K562 (cell line): ENCODE measurements around the gene MRGPRF. TPM values are rescaled to one million over a fixed set of nuclear protein-coding genes. Genes with fewer than 3 reads are reported as not detected.

ENCODE experiments used
- ATAC-seq: fragments of 200-7000 bp; cut with Tn5 transposase; 3 replicates; pipeline ENCODE4 v1.9.1; 2020; ENCODE audit warnings: moderate library complexity
- BruUV-seq: library from RNA; stranded (reverse); fragments of 400-500 nt; replicated peaks from 2 replicates; lab custom pipeline; 2021; lab: Mats Ljungman, UMichigan
- CTCF ChIA-PET: fragments of 300-600 bp; formaldehyde crosslinking; extraction: SDS; loops from one replicate; lab custom pipeline; 2021; ENCODE audit warnings: low intra/inter-chr PET ratio; lab: Yijun Ruan, JAX
- POLR2A ChIA-PET: fragments of 300-600, 350-650 bp; sonication (Branson Sonifier 250); formaldehyde crosslinking; extraction: SDS; loops from one replicate; lab custom pipeline; 2021; ENCODE audit warnings: antibody characterized with exemption, inconsistent platforms; lab: Yijun Ruan, JAX
- DNase-seq, 4 experiments: peaks; one replicate each; pipeline versions ENCODE4 v3.0.0 to v3.0.0-alpha.2; 2011 to 2018; ENCODE audit warnings: low spot score in 3 of 4, mixed read lengths in 3 of 4; ENCODE audit errors: extremely low read depth in 1 of 4
- FAIRE-seq: peaks from 2 replicates; lab custom pipeline; 2011; peaks lifted over from hg19 to GRCh38; lab: Jason Lieb, UNC
- H2AFZ ChIP-seq: 2 replicates; pipeline ENCODE4 v1.6.0; 2011; ENCODE audit warnings: low read depth, low read length, control low read depth, inconsistent platforms
- H3K27ac ChIP-seq: fragments of 200-600 bp; 3 replicates; pipeline ENCODE4 v1.8.0; 2011; ENCODE audit warnings: low read depth, mild to moderate bottlenecking, control low read depth, inconsistent platforms, low read length, moderate library complexity, mixed read lengths; ENCODE audit errors: extremely low read depth
- H3K27me3 ChIP-seq, 2 experiments: fragments of 300-600 bp in 1 of 2; 2 replicates in 1 of 2; 3 replicates in 1 of 2; pipeline versions ENCODE4 v1.6.0 to v1.8.0; 2011; ENCODE audit warnings: inconsistent platforms in 2 of 2, low read length in 2 of 2, mild to moderate bottlenecking in 1 of 2, mixed read lengths in 1 of 2, moderate library complexity in 1 of 2; ENCODE audit not compliant: control insufficient read depth in 2 of 2, insufficient read depth in 2 of 2
- H3K36me3 ChIP-seq: fragments of 300-600 bp; 3 replicates; pipeline ENCODE4 v1.8.0; 2011; ENCODE audit warnings: mild to moderate bottlenecking, low read length, inconsistent platforms; ENCODE audit not compliant: control insufficient read depth, insufficient read depth
- H3K4me1 ChIP-seq, 2 experiments: fragments of 200-600 bp in 1 of 2; replicated peaks in 1 of 2; 2 replicates in 1 of 2; 3 replicates in 1 of 2; pipeline versions ENCODE4 v1.5.1 to v1.8.0; 2011; ENCODE audit warnings: inconsistent platforms in 2 of 2, low read length in 2 of 2, mild to moderate bottlenecking in 1 of 2, mixed read lengths in 1 of 2, moderate library complexity in 1 of 2; ENCODE audit not compliant: control insufficient read depth in 2 of 2, insufficient read depth in 2 of 2
- H3K4me2 ChIP-seq: 2 replicates; pipeline ENCODE4 v1.6.1; 2011; ENCODE audit warnings: low read length, control low read depth, inconsistent platforms, mixed read lengths; ENCODE audit not compliant: insufficient read depth
- H3K4me3 ChIP-seq: fragments of 200-600 bp; sonication (generic), shearing (Covaris generic); 2 replicates; pipeline ENCODE4 v1.5.1; 2016; ENCODE audit warnings: control low read depth, inconsistent platforms
- H3K79me2 ChIP-seq: fragments of 200-600 bp; 3 replicates; pipeline ENCODE4 v1.8.0; 2011; ENCODE audit warnings: low read length, inconsistent platforms; ENCODE audit not compliant: control insufficient read depth, insufficient read depth
- H3K9ac ChIP-seq, 2 experiments: 2 replicates each; pipeline versions ENCODE4 v1.6.0 to v1.6.1; 2011; ENCODE audit warnings: low read depth in 2 of 2, low read length in 2 of 2, control low read depth in 1 of 2, inconsistent platforms in 1 of 2, mild to moderate bottlenecking in 1 of 2, mixed read lengths in 1 of 2; ENCODE audit not compliant: insufficient read depth in 1 of 2
- H3K9me1 ChIP-seq: one replicate; pipeline ENCODE4 v1.6.0; 2011; ENCODE audit warnings: inconsistent platforms, mild to moderate bottlenecking, low read length, moderate library complexity; ENCODE audit not compliant: control insufficient read depth, insufficient read depth
- H3K9me3 ChIP-seq: replicated peaks from 2 replicates; pipeline ENCODE4 v1.5.1; 2011; ENCODE audit warnings: low read depth, low read length, inconsistent platforms; ENCODE audit not compliant: control insufficient read depth, insufficient read depth
- H4K20me1 ChIP-seq: replicated peaks from 2 replicates; pipeline ENCODE4 v1.6.1; 2011; ENCODE audit warnings: low read length, inconsistent platforms, mixed read lengths; ENCODE audit not compliant: control insufficient read depth, insufficient read depth
- ATF7 ChIP-seq: fragments of 450-650 bp; IDR thresholded peaks from 2 replicates; pipeline ENCODE4 v1.7.1; 2014; ENCODE audit warnings: mild to moderate bottlenecking, moderate library complexity
- BRD4 ChIP-seq: fragments of 200-600 bp; sonication (generic); IDR thresholded peaks from 2 replicates; pipeline ENCODE4 v1.6.1; 2017; ENCODE audit warnings: inconsistent platforms
- DNMT1 ChIP-seq: fragments of 450-650 bp; IDR thresholded peaks from 2 replicates; pipeline ENCODE4 v1.6.1; 2016; ENCODE audit warnings: antibody characterized with exemption, mild to moderate bottlenecking
- EP400 ChIP-seq: fragments of 450-650 bp; IDR thresholded peaks from 2 replicates; pipeline ENCODE4 v1.6.1; 2017; ENCODE audit warnings: antibody characterized with exemption, mild to moderate bottlenecking, moderate library complexity
- KDM5B ChIP-seq: fragments of 200-600 bp; sonication (generic); IDR thresholded peaks from 2 replicates; pipeline ENCODE4 v1.6.1; 2012; ENCODE audit warnings: low read depth, mild to moderate bottlenecking, moderate library complexity, low read length, control low read depth, inconsistent platforms; ENCODE audit not compliant: insufficient replicate concordance
- MAFK ChIP-seq: IDR thresholded peaks from 2 replicates; pipeline ENCODE4 v1.6.1; 2011; ENCODE audit warnings: low read length, improper control_type of control experiment
- NR1H2 ChIP-seq: sonication (generic); formaldehyde crosslinking; IDR thresholded peaks from 2 replicates; pipeline ENCODE4 v1.4.0; 2020; ENCODE audit warnings: mild to moderate bottlenecking, missing genetic modification reagents
- NR2C1 ChIP-seq, 2 experiments: fragments of 450-650 bp; IDR thresholded peaks; 2 replicates each; pipeline ENCODE4 v1.6.1; 2017; ENCODE audit warnings: mild to moderate bottlenecking in 2 of 2, antibody characterized with exemption in 1 of 2, inconsistent platforms in 1 of 2, missing compliant biosample characterization in 1 of 2, missing genetic modification characterization in 1 of 2
- NRF1 ChIP-seq, 2 experiments: fragments of 450-650 bp; IDR thresholded peaks in 1 of 2; conservative IDR thresholded peaks in 1 of 2; 2 replicates each; pipeline ENCODE4 v1.6.1; 2014; ENCODE audit warnings: mild to moderate bottlenecking in 2 of 2
- RBM14 ChIP-seq: fragments of 200-400 bp; formaldehyde crosslinking; IDR thresholded peaks from 2 replicates; pipeline ENCODE4 v1.6.1; 2018; ENCODE audit warnings: low read depth, mild to moderate bottlenecking, low read length, moderate library complexity, borderline replicate concordance; ENCODE audit not compliant: insufficient read depth
- SRSF9 ChIP-seq: fragments of 200-400 bp; formaldehyde crosslinking; IDR thresholded peaks from 2 replicates; pipeline ENCODE4 v1.6.1; 2017; ENCODE audit warnings: low read depth, low read length, borderline replicate concordance
- WHSC1 ChIP-seq: IDR thresholded peaks from one replicate; pipeline ENCODE4 v1.6.1; 2012; ENCODE audit warnings: low read length, control low read depth, inconsistent platforms
- YBX1 ChIP-seq: fragments of 450-650 bp; IDR thresholded peaks from 2 replicates; pipeline ENCODE4 v1.7.1; 2016; ENCODE audit warnings: mild to moderate bottlenecking
- ZNF76 ChIP-seq: fragments of 250-450 bp; sonication (Bioruptor Pico); IDR thresholded peaks from 2 replicates; pipeline ENCODE4 v1.4.0; 2020; ENCODE audit warnings: mild to moderate bottlenecking, moderate library complexity, borderline replicate concordance
- WGBS: fragments of 100-300 bp; shearing (Covaris generic); methylation state at CpG from one replicate; pipeline ENCODE4 v1.1.6; 2016; ENCODE audit warnings: low coverage, mixed read lengths; ENCODE audit not compliant: insufficient coverage; ENCODE audit errors: missing lambda C conversion rate; 5-methylcytosine and 5-hydroxymethylcytosine counted together
- in situ Hi-C: fragments of 300-500 bp; cut with MboI; formaldehyde crosslinking; loops from 4 replicates; pipeline ENCODE4 v1.15.0; 2018; ENCODE audit warnings: inconsistent platforms, mixed read lengths
- intact Hi-C: fragments of 100-400 bp; cut with micrococcal nuclease; formaldehyde crosslinking; loops from 2 replicates; pipeline ENCODE4 v1.14.2; 2022
- polyA plus RNA-seq, 8 experiments: library from polyadenylated mRNA; depleted of rRNA in 4 of 8; stranded (reverse) in 5 of 8; unstranded in 3 of 8; fragments of >200 nt; fragmentation: Nextera tagmentation in 2 of 8; fragmentation: Illumina TruSeq in 1 of 8; extraction: Ambion mirVana in 2 of 8; extraction: Trizol in 1 of 8; gene quantifications; 2 replicates each; pipeline versions ENCODE4 v1.2.1 to v1.2.3, GENCODE V29; 2011 to 2014; ENCODE audit warnings: inconsistent platforms in 1 of 8, missing spikeins in 1 of 8
- total RNA-seq, 7 experiments: library from RNA; depleted of rRNA in 6 of 7; stranded (reverse); fragments of >200 nt in 6 of 7; fragmentation: Illumina TruSeq in 2 of 7; extraction: Trizol in 2 of 7; gene quantifications; 2 replicates each; pipeline versions ENCODE4 v1.2.1 to v1.2.3, GENCODE V29; 2011 to 2021; ENCODE audit warnings: low replicate concordance in 1 of 7
- TF ChIP-seq, protein P1 (sequence below): sonication (generic); formaldehyde crosslinking; IDR thresholded peaks from 2 replicates; pipeline ENCODE4 v1.4.0; 2020; ENCODE audit warnings: mild to moderate bottlenecking, missing genetic modification reagents
- TF ChIP-seq, protein P2 (sequence below): fragments of 250-450 bp; sonication (Bioruptor Pico); IDR thresholded peaks from 2 replicates; pipeline ENCODE4 v1.4.0; 2020
- TF ChIP-seq, protein P3 (sequence below): fragments of 450-650 bp; formaldehyde crosslinking; IDR thresholded peaks from 2 replicates; pipeline ENCODE4 v1.4.0; 2020; ENCODE audit warnings: mild to moderate bottlenecking

MRGPRF gene
- total and polyA plus RNA-seq, 9 of the 15 experiments (the other 6 are each of a cell fraction or from before 2014, with no cell fraction given), result not detected

DNA sequence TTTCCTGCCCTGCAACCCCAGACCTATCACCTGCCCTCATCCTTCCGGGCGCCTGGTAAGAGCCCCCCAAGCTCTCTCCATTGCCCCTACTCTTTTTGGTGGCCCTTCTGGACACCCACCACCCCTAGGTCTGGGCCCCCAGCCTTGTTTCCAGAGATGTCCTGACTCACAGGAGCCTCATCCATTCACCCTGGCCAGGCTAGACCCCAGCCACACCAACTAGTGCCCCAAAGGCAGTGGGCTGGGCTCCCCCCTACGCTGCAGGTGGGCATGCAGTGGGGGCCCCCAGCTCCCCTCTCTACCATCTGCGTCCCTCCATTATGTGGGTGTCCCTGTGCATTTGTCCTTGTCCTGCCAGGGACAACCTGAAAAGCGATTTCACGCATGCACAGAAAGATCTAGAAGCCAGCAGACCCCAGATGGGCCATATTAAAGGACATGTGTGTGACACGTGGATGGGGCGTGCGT lies 1.4 kb downstream of the MRGPRF start (continued):
- TF ChIP-seq, protein P1, sequence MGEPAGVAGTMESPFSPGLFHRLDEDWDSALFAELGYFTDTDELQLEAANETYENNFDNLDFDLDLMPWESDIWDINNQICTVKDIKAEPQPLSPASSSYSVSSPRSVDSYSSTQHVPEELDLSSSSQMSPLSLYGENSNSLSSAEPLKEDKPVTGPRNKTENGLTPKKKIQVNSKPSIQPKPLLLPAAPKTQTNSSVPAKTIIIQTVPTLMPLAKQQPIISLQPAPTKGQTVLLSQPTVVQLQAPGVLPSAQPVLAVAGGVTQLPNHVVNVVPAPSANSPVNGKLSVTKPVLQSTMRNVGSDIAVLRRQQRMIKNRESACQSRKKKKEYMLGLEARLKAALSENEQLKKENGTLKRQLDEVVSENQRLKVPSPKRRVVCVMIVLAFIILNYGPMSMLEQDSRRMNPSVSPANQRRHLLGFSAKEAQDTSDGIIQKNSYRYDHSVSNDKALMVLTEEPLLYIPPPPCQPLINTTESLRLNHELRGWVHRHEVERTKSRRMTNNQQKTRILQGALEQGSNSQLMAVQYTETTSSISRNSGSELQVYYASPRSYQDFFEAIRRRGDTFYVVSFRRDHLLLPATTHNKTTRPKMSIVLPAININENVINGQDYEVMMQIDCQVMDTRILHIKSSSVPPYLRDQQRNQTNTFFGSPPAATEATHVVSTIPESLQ (CRISPR knock-in tag), result no peak
- no peak for TF ChIP-seq SRSF9
- no peak for TF ChIP-seq NR2C1 (IDR thresholded peaks at IDR 0.05)
- TF ChIP-seq NR2C1 (tag; IDR thresholded peaks at IDR 0.05), result no peak
- TF ChIP-seq EP400, result no peak
- no peak for TF ChIP-seq MAFK
- no peak for TF ChIP-seq NRF1 (conservative IDR thresholded peaks at IDR 0.05 in 1 of 2, IDR thresholded peaks at IDR 0.05 in 1 of 2)

DNA sequence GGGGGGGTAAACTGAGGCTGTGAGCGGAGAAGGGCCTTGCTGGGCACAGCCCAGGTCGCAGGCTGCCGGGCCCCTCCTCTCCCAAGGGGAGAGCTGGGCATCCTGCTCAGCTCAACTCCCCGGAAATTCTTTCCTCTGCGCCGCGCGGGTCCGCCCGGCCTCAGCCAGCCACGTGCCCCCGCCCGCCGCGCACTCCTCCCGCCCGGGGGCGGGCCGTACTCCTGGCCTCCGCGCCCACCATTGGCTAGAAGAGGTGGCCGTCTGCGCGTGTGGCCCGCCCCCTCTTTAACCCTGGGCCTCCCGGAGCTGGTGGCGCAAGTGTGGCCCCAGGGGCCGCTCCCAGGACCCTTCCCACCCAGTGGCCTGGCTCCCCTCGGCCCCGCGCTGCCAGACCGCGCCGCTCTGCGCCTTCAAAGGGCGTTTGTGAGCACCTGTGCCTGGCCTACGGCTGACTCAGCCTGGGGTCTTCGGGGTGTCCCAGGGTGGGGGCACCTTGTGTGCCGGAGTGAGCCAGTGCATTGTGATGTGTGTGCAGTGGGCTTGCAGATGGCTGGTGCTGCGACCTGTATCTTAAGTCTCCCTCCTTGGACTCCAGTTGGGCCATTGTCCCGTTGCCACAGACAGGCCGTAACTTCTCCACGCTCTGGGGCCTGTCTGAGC lies 2.0 kb downstream of the MRGPRF start:
- peak; percentile 82 to 97 (median 95) for DNase-seq
- H3K79me2 ChIP-seq, result no peaks in the 10 kb centered on the region
- peaks cover 23% of the 10 kb centered on the region for H4K20me1 ChIP-seq
- no peak for FAIRE-seq
- no peaks in the 10 kb centered on the region for H3K9me3 ChIP-seq
- H3K9ac ChIP-seq, result peak overlapping the region in 1 of 2 experiments; percentile 79; a peak in 2 of 4 replicates
- peak overlapping the region; percentile 83 for H2AFZ ChIP-seq
- peaks cover 0 to 45% of the 10 kb centered on the region in 2 experiments; a peak in 3 of 5 replicates for H3K4me1 ChIP-seq
- ATAC-seq, result peak; percentile 98
- peaks cover 36 to 87% of the 10 kb centered on the region in 2 experiments for H3K27me3 ChIP-seq
- no TSS peak for BruUV-seq
- 6% methylated on average over 29 of the region's 43 CpGs for WGBS
- H3K4me2 ChIP-seq, result no peak overlapping the region
- in situ Hi-C loops (no loop called here), intact Hi-C loops (no loop called here)
- ChIA-PET POLR2A (interaction anchor here (0.7 to 2.0 kb wide), 3 partner anchors 9 to 21 kb away, joined by 3 to 8 read pairs (median 3); no protein-coding TSS in a partner anchor), CTCF (no interaction called here)
- H3K9me1 ChIP-seq, result peaks cover 3% of the 10 kb centered on the region
- H3K27ac ChIP-seq, result no peak overlapping the region
- no peak overlapping the region for H3K4me3 ChIP-seq
- no peaks in the 10 kb centered on the region for H3K36me3 ChIP-seq
- TF ChIP-seq, protein P2, sequence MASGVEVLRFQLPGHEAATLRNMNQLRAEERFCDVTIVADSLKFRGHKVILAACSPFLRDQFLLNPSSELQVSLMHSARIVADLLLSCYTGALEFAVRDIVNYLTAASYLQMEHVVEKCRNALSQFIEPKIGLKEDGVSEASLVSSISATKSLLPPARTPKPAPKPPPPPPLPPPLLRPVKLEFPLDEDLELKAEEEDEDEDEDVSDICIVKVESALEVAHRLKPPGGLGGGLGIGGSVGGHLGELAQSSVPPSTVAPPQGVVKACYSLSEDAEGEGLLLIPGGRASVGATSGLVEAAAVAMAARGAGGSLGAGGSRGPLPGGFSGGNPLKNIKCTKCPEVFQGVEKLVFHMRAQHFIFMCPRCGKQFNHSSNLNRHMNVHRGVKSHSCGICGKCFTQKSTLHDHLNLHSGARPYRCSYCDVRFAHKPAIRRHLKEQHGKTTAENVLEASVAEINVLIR (CRISPR knock-in tag), result no peak
- TF ChIP-seq NR1H2 (CRISPR knock-in tag) (no peak), ATF7 (0 out of 2 replicates have a peak, but pooled peaks have one; percentile 26), KDM5B (no peak), BRD4 (no peak), DNMT1 (no peak), ZNF76 (CRISPR knock-in tag) (no peak), WHSC1 (no peak), YBX1 (no peak), RBM14 (no peak)
- TF ChIP-seq, protein P3, sequence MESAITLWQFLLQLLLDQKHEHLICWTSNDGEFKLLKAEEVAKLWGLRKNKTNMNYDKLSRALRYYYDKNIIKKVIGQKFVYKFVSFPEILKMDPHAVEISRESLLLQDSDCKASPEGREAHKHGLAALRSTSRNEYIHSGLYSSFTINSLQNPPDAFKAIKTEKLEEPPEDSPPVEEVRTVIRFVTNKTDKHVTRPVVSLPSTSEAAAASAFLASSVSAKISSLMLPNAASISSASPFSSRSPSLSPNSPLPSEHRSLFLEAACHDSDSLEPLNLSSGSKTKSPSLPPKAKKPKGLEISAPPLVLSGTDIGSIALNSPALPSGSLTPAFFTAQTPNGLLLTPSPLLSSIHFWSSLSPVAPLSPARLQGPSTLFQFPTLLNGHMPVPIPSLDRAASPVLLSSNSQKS (CRISPR knock-in tag), result no peak
